Activated naive CD8-positive, alpha-beta T cell treated with anti-CD3 and anti-CD28 coated beads for 36 hours (primary cell): ENCODE data around the gene GPAM. TPM values are rescaled to one million over a fixed set of nuclear protein-coding genes. Genes with fewer than 3 reads are reported as not detected.
"Not testable (repeated sequence)": the region's sequence is repeated elsewhere in the genome, so short reads cannot be mapped to it uniquely, and the experiment has no call there.

Experiments
- DNase-seq: peaks from one replicate; pipeline ENCODE4 v3.0.0; 2021
- H3K27ac Mint-ChIP-seq: one replicate; pipeline ENCODE4 v1.8.0; 2022; ENCODE audit warnings: mild to moderate bottlenecking, moderate library complexity, mixed read lengths
- H3K27me3 Mint-ChIP-seq: one replicate; pipeline ENCODE4 v1.8.0; 2022; ENCODE audit warnings: mild to moderate bottlenecking, mixed read lengths
- H3K36me3 Mint-ChIP-seq: one replicate; pipeline ENCODE4 v1.8.0; 2021; ENCODE audit warnings: mild to moderate bottlenecking, mixed read lengths
- H3K4me1 Mint-ChIP-seq: one replicate; pipeline ENCODE4 v1.8.0; 2021; ENCODE audit warnings: mixed read lengths
- H3K4me3 Mint-ChIP-seq: one replicate; pipeline ENCODE4 v1.8.0; 2022; ENCODE audit warnings: mild to moderate bottlenecking, moderate library complexity, mixed read lengths
- H3K9me3 Mint-ChIP-seq: one replicate; pipeline ENCODE4 v1.8.0; 2022; ENCODE audit warnings: mixed read lengths
- total RNA-seq, 2 experiments: library from RNA; stranded (reverse); gene quantifications; one replicate each; pipeline ENCODE4 v1.2.3, GENCODE V29; 2021

The GPAM gene
- total RNA-seq, 2 experiments from 2014 or later: 12.7 to 14.2 TPM

DNA sequence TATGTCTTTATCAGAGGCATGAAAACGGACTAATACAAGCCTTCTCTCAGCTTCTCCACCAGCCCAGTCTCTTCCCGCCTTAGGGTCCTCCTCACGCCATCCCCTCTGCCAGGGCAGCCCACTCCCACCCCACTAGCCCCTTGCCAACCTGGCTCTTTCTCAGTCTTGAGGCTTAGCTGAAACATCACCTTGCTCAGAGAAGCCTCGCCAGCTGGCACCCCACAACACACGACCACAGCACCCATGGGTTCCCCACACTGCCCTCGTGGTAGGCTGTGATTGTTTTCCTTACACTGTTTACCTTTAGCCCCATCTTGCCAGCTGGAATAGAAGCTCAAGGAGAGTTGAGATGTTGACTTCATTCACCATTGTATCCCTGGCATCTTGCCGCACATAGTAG, 44.4 kb downstream of the GPAM start:
- no peak for DNase-seq
- H3K9me3 Mint-ChIP-seq: no peaks in the 10 kb centered on the region
- H3K27ac Mint-ChIP-seq: no peak overlapping the region
- H3K4me3 Mint-ChIP-seq: no peak overlapping the region
- peaks cover 3% of the 10 kb centered on the region for H3K4me1 Mint-ChIP-seq
- no peaks in the 10 kb centered on the region for H3K27me3 Mint-ChIP-seq
- no peaks in the 10 kb centered on the region for H3K36me3 Mint-ChIP-seq

DNA sequence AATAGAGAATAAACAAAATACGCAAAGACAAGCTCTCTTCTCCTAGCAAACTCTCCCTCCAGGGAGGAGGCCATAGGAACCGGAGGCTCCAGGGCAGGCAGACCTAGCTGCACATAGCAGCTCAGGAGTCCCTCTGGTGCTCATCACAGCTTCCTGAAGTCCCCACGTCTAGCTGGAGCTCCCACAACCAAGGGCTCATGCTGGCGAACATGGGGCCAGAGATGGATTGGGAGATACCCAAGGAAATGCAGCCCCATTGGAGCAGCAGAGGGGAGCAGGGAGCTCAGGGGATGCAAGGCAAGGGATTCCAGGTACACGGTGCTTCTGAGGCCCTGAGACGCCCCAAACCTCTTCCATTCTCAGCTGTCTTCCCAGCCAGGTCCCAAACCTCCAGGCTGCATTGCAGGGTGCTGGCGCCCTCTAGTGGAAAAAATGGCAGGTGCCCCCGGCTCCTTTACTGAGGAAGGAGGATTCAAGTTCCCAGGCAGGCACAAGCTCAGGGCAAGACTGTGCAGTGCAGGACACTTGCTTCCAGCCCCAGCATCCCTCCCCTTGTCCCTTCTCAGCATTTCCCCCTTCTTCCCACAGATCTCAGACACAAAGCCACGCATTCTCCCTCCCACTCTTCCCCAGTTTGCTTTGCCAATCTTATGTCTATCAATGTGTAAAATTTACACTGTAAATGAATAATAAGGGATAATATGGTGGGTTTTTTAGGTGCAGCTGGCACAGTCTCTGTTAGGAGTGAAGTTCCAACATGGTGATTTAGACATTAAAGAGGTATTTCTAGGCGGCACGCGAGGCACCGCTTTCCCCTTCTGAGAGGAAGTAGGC, 46.2 kb downstream of the GPAM start:
- DNase-seq: peak; percentile 57
- no peaks in the 10 kb centered on the region for H3K36me3 Mint-ChIP-seq
- no peaks in the 10 kb centered on the region for H3K27me3 Mint-ChIP-seq
- H3K9me3 Mint-ChIP-seq: no peaks in the 10 kb centered on the region
- H3K4me1 Mint-ChIP-seq: peaks cover 3% of the 10 kb centered on the region
- H3K4me3 Mint-ChIP-seq: no peak overlapping the region
- no peak overlapping the region for H3K27ac Mint-ChIP-seq

DNA sequence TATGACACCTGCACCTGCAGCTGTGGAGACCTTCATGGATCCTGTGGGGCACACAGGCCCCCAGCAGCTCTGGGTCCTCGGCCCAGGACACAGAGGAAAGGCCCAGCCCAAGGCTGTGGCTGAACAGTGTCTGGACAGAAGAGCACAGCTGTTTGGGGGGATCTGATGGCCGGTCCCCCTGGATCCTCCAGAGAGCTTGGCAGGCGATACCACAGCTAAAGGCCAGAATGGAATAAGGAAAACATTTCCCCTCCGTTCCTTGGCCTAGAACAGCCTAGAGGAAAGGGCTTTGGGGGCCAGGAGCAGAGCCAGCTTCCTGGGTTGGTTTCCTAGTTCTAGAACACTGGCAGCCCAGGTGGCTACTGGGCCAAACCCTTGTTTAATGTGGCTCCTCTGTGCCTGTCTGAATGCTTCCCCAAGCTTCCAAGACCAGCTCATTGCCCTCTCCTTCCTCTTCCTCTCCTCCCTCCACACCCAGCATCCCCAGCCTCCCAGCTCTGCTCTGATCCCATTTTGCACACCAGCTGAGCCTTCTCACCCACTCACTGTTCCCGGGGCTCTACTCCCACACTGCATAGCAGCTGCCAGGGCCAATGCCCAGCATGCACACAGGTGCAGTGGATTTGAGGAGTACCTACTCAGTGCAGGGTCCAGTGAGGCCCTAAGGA, 46.9 kb downstream of the GPAM start:
- no peaks in the 10 kb centered on the region for H3K36me3 Mint-ChIP-seq
- H3K27ac Mint-ChIP-seq: no peak overlapping the region
- no peak overlapping the region for H3K4me3 Mint-ChIP-seq
- peaks cover 3% of the 10 kb centered on the region for H3K4me1 Mint-ChIP-seq
- no peak for DNase-seq
- no peaks in the 10 kb centered on the region for H3K9me3 Mint-ChIP-seq
- no peaks in the 10 kb centered on the region for H3K27me3 Mint-ChIP-seq

DNA sequence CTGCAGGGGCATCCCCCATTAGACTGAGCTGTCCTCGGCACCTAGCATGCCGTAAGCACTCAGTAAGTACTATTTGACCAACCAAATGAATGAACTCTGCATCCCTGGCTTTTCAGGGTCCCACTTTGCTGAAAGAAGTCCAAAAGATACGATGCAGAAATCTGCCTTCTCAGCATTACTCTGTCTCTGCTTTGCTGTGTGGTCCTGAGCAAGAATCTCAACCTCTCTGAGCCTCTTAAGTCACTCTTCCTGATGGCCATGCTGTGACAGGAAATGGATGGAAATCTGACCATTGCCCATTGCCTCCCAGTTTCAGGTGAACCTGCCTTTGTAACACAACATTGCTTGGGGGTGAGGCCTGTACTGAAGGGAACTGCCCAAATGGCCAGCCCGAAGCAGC, 48.0 kb downstream of the GPAM start:
- no peaks in the 10 kb centered on the region for H3K36me3 Mint-ChIP-seq
- peaks cover 3% of the 10 kb centered on the region for H3K4me1 Mint-ChIP-seq
- no peaks in the 10 kb centered on the region for H3K27me3 Mint-ChIP-seq
- DNase-seq: no peak
- no peak overlapping the region for H3K4me3 Mint-ChIP-seq
- no peak overlapping the region for H3K27ac Mint-ChIP-seq
- no peaks in the 10 kb centered on the region for H3K9me3 Mint-ChIP-seq

DNA sequence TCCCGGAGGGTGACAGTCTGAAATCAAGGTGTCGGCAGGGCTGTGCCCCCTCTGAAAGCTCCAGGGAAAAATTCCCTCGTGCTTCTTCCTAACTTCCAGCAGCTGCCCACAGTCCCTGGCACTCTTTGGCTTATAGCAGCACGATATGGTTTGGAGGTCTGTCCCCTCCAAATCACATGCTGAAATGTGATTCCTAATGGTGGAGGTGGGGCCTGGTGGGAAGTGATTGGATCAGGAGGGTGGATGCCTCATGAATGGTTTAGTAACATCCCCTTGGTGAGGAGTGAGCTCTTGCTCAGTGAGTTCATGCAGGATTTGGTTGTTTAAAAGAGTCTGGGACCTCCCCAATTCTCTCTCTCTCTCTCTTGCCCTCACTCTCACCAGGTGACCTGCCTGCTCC, 51.1 kb downstream of the GPAM start:
- Mint-ChIP-seq H3K36me3 (no peaks in the 10 kb centered on the region), H3K27me3 (no peaks in the 10 kb centered on the region), H3K4me3 (no peak overlapping the region), H3K4me1 (no peaks in the 10 kb centered on the region), H3K27ac (no peak overlapping the region), H3K9me3 (no peaks in the 10 kb centered on the region)
- no peak for DNase-seq

DNA sequence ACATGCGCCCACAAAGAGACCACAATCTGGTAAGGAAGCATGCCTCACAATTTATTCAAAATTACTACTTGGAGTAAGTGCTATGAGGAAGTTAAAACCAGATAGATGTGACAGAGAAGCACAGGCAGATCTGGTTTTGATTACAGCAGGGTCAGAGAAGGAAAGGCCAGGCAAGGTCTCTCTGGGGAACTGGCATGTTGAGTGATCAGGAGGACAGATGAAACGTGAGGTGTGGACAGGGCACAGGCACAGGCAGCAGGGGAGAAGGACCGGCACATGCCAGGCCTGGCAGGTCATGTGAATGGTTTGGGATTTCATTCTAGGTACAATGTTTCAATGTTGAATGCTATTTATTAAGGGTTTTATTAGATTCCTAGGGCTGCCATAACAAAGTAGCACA, 51.6 kb downstream of the GPAM start:
- no peak overlapping the region for H3K27ac Mint-ChIP-seq

DNA sequence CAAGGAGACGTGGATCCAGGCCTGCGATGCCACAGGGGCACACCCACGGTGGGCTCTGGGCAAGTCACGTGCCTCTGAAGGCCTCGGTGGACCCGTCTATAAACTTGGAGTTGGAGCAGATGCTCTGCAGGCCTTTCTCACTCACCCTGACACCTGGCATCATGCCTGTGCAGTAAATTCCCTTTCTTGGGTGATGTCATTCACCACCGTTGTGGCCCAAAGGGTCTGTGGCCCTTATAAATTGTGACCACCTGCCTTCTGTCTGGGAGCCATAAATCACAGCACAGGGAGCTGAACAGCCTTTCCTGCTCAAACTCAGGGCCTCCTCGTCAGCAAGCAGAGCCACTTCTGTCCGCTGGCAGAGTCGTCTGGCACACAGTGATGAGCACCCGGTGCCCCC, 52.2 kb downstream of the GPAM start:
- Mint-ChIP-seq H3K4me3 (no peak overlapping the region), H3K27me3 (no peaks in the 10 kb centered on the region), H3K9me3 (no peaks in the 10 kb centered on the region), H3K27ac (no peak overlapping the region), H3K36me3 (no peaks in the 10 kb centered on the region), H3K4me1 (no peaks in the 10 kb centered on the region)
- no peak for DNase-seq

More for the DNA sequence above, 51.6 kb downstream of the GPAM start:
- Mint-ChIP-seq H3K4me3 (no peak overlapping the region), H3K9me3 (no peaks in the 10 kb centered on the region), H3K27me3 (no peaks in the 10 kb centered on the region), H3K36me3 (no peaks in the 10 kb centered on the region), H3K4me1 (no peaks in the 10 kb centered on the region)
- DNase-seq: no peak

DNA sequence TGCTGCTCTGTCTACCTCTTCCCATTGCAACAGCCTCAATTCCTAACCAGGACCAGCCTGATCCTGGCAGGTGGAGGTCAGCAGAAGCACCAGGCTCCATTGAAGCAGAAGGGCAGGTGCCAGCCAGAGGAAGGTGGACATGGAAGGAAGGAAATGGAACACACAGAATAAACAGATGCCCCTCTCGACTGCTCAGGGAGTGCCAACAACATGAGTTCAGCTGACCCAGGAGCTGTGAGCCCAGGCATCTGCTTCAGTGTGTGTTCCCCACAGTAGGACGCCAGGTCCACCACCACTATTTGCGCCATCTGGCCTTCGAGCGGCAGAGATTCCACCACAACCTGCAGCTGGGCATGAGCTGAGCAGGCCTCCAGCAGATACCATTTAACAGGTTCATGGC, 56.7 kb downstream of the GPAM start:
- Mint-ChIP-seq H3K4me3 (no peak overlapping the region), H3K9me3 (no peaks in the 10 kb centered on the region), H3K27ac (no peak overlapping the region), H3K27me3 (no peaks in the 10 kb centered on the region), H3K36me3 (no peaks in the 10 kb centered on the region), H3K4me1 (no peaks in the 10 kb centered on the region)
- DNase-seq: no peak

DNA sequence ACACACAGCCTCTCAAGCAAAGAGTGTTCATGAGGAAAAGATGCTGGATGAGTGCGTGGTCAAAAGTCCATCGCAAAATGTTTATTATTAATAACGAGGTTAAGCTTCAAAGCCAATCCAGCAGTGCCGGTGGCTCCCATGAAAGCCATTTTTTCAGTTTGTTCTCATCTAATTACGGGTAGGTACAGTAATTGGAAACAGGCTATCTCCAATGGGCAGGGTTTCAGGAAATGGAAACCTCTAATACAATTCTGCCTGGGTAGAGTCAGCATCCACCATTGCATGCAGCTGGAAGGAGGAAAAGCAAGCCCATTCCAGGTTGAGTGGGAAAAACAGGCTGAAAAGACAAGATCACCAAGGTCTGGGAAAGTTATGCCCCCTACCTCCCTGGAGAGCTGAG, 57.4 kb downstream of the GPAM start:
- Mint-ChIP-seq H3K4me1 (no peaks in the 10 kb centered on the region), H3K4me3 (no peak overlapping the region), H3K27ac (no peak overlapping the region), H3K27me3 (no peaks in the 10 kb centered on the region), H3K36me3 (no peaks in the 10 kb centered on the region), H3K9me3 (no peaks in the 10 kb centered on the region)
- DNase-seq: no peak

DNA sequence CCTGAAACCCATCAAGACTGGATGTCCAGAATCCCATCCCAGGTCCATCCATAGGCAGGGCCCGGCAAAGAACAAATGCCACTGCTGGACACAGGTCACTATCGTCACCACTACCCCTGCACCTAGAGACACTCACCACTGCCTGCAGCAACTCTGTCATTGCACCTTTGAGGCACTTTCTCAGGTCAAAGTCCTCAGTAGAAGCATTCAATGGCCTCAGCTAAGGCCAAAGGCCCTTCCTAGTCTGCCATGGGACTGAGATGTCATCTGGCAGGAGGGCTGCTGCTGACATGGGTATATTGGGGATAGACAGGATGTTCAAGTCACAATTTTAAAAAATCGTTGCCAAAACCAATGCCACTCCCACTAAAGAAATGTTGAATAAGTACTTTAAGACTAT, 58.7 kb downstream of the GPAM start:
- Mint-ChIP-seq H3K4me1 (no peaks in the 10 kb centered on the region), H3K9me3 (no peaks in the 10 kb centered on the region), H3K27ac (no peak overlapping the region), H3K4me3 (no peak overlapping the region), H3K36me3 (no peaks in the 10 kb centered on the region), H3K27me3 (no peaks in the 10 kb centered on the region)
- DNase-seq: no peak

DNA sequence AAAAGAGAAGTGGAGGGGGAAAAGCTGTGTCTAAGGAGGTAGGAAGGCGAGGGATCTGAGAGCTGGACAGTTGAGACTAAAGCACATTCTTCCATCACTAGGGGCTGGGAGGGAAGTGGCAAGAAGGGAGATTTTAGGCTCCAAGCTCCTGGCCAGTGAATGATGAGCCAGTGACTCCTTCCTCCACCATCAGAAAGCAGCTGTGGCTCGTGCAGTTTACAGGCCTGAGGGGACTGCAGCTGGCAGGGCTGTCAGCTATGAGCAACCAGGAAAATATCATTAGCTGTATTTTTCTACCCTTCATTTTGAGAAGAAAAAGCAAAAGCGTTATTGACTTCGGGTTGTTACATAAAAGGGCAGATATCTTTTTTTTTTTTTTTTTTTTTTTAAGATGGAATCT, 60.7 kb downstream of the GPAM start:
- H3K4me1 Mint-ChIP-seq: no peaks in the 10 kb centered on the region
- no peaks in the 10 kb centered on the region for H3K9me3 Mint-ChIP-seq
- H3K36me3 Mint-ChIP-seq: no peaks in the 10 kb centered on the region
- H3K27ac Mint-ChIP-seq: no peak overlapping the region
- no peak for DNase-seq
- no peaks in the 10 kb centered on the region for H3K27me3 Mint-ChIP-seq
- H3K4me3 Mint-ChIP-seq: no peak overlapping the region

DNA sequence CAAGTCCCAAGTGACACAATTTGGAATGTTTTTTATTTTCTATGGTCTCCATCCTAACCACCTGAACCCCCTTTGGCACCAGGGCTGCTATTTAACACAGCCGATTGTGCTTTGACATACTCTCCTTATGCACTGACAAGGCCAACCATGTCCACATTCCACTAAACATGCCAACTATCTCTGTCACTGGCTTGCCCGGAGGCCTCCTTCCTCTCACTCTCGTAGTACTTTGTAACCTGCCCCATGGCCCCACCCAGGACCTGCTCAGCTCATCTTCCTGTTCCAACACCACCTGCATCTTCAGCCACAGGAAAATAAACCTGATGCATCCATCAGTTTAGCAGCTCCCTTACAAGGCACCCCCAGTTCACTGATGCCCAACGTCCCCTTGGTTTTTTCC, 63.1 kb downstream of the GPAM start:
- Mint-ChIP-seq H3K4me1 (no peaks in the 10 kb centered on the region), H3K27me3 (no peaks in the 10 kb centered on the region), H3K4me3 (no peak overlapping the region), H3K36me3 (no peaks in the 10 kb centered on the region), H3K9me3 (no peaks in the 10 kb centered on the region), H3K27ac (no peak overlapping the region)
- DNase-seq: no peak

DNA sequence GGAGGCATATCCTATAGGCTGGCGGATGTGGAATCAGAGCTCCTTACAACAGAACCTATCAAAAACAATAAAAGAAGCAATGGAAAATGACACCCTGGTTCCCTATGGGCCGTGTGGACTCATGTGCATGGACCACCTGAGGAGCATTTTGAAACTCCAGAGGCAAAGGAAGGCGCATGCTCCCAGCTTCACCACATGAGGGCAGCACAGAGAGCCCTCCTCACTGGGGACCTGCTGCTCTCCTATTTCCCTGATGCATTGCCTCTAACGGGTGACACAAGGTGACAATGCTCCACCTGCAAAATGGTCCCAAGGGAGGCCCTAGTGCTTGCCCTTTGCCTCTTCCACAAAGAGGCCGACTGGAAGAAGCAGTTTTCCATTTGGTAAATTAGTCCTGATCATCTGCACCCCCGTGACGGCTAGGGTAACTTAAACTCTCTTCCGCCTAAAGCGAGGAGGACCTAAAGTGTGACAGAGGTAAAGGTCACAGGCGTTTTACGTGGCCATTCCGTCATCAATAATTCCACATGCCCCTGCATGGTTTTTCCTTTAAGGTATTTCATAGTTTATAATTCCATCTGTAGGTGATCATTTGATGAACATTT, 67.7 kb downstream of the GPAM start:
- peak; percentile 39 for DNase-seq
- no peaks in the 10 kb centered on the region for H3K36me3 Mint-ChIP-seq
- no peaks in the 10 kb centered on the region for H3K27me3 Mint-ChIP-seq
- no peak overlapping the region for H3K27ac Mint-ChIP-seq
- no peaks in the 10 kb centered on the region for H3K9me3 Mint-ChIP-seq
- H3K4me1 Mint-ChIP-seq: no peaks in the 10 kb centered on the region
- no peak overlapping the region for H3K4me3 Mint-ChIP-seq

DNA sequence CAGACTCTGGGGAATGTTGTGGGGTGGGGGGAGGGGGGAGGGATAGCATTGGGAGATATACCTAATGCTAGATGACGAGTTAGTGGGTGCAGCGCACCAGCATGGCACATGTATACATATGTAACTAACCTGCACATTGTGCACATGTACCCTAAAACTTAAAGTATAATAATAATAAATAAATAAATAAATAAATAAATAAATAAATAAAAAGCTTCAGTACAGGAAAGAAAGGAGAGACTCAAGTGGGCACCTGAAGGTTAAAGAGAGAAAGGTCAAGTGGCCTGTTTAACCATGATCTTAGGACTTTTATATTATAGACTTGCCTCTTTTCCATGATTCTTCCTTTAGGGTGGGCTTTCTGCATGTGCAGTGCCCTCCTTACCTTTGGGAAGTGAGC, 73.8 kb downstream of the GPAM start:
- not testable (repeated sequence) for DNase-seq, H3K27me3 Mint-ChIP-seq, H3K9me3 Mint-ChIP-seq, H3K27ac Mint-ChIP-seq, H3K4me3 Mint-ChIP-seq, H3K4me1 Mint-ChIP-seq, H3K36me3 Mint-ChIP-seq
